GM12892 (cell line): ENCODE results near the gene JPT2.

Source experiments
- POLR2AphosphoS5 ChIP-seq: IDR thresholded peaks from 2 replicates; pipeline ENCODE4 v1.6.1; 2011; ENCODE audit warnings: low read depth, low read length, control low read depth
- TAF1 ChIP-seq: IDR thresholded peaks from 2 replicates; pipeline ENCODE4 v1.6.1; 2011; ENCODE audit warnings: low read depth, mild to moderate bottlenecking, control low read depth, low read length, borderline replicate concordance

GRCh38 chr16:1651094-1651973 lies 26.7 kb upstream of the JPT2 start:
- TF ChIP-seq TAF1 (no peak), POLR2AphosphoS5 (no peak)
